Lower leg skin (tissue), 4 donors: ENCODE results near the gene RBPJL. TPM values are rescaled to one million over a fixed set of nuclear protein-coding genes. Genes with fewer than 3 reads are reported as not detected.

Experiments used
- DNase-seq, 2 donors: peaks; one replicate each; pipeline ENCODE4 v3.0.0-alpha.2; 2019; ENCODE audit warnings: low spot score in 2 of 2
- H3K4me3 ChIP-seq: fragments of 200-600 bp; sonication (generic); 2 replicates; pipeline ENCODE4 v1.5.1; 2017; ENCODE audit warnings: mild to moderate bottlenecking, low read depth; ENCODE audit not compliant: poor library complexity, severe bottlenecking
- CTCF ChIP-seq, 3 donors: fragments of 450-650 bp; IDR thresholded peaks; one replicate each; pipeline ENCODE4 v1.5.1; 2016; ENCODE audit warnings: antibody characterized with exemption in 3 of 3, mild to moderate bottlenecking in 3 of 3, moderate library complexity in 2 of 3
- POLR2A ChIP-seq, 2 donors: fragments of 450-650 bp; IDR thresholded peaks; one replicate each; pipeline ENCODE4 v1.6.1; 2016 to 2017; ENCODE audit warnings: antibody characterized with exemption in 2 of 2, mild to moderate bottlenecking in 1 of 2, moderate library complexity in 1 of 2
- WGBS, 2 donors: methylation state at CpG; one replicate each; pipeline ENCODE4 v1.1.5; 2018; 5-methylcytosine and 5-hydroxymethylcytosine counted together
- intact Hi-C: fragments of 100-400 bp; cut with DNase I; formaldehyde crosslinking; loops from one replicate; pipeline ENCODE4 v1.15.0; 2023; ENCODE audit warnings: low total_unique reads
- total RNA-seq, 4 donors: library from RNA; depleted of rRNA; stranded (reverse); fragments of >200 nt; gene quantifications; one replicate each; pipeline ENCODE4 v1.1.0, GENCODE V29; 2016

RBPJL gene
- total RNA-seq, 4 donors from 2014 or later = not detected

- H3K4me3 ChIP-seq = no peak overlapping the region
- intact Hi-C loops = no loop called here
- TF ChIP-seq CTCF (IDR thresholded peaks at IDR 0.05) (no peak), POLR2A (IDR thresholded peaks at IDR 0.05) (no peak)
- no peak for DNase-seq
- WGBS, 2 donors = 81 to 86% methylated on average over 46 of the region's 47 CpGs
These were observed 2.8 kb upstream of the RBPJL start for GRCh38 chr20:45303586-45304463.

GRCh38 chr20:45304464-45304999 is 2.1 kb upstream of the RBPJL start:
- intact Hi-C loops = no loop called here
- no peak for TF ChIP-seq POLR2A (IDR thresholded peaks at IDR 0.05)
- TF ChIP-seq CTCF (IDR thresholded peaks at IDR 0.05) = no peak
- DNase-seq = peak in 1 of 2 donors; percentile 67
- no peak overlapping the region for H3K4me3 ChIP-seq
- WGBS, 2 donors = 88 to 89% methylated on average over 43 of the region's 43 CpGs

GRCh38 chr20:45305262-45305661 is 1.4 kb upstream of the RBPJL start:
- DNase-seq = no peak
- intact Hi-C loops = no loop called here
- H3K4me3 ChIP-seq = no peak overlapping the region
- WGBS, 2 donors = 50 to 54% methylated on average over 4 of the region's 4 CpGs
- TF ChIP-seq POLR2A (IDR thresholded peaks at IDR 0.05) (no peak), CTCF (IDR thresholded peaks at IDR 0.05) (no peak)

- intact Hi-C loops = no loop called here
- no peak for TF ChIP-seq POLR2A (IDR thresholded peaks at IDR 0.05)
- no peak for TF ChIP-seq CTCF (IDR thresholded peaks at IDR 0.05)
- H3K4me3 ChIP-seq = no peak overlapping the region
- no peak for DNase-seq
- 37 to 44% methylated on average over 16 of the region's 16 CpGs for WGBS, 2 donors
These were observed 518 bp downstream of the RBPJL start for GRCh38 chr20:45307076-45307640.

GRCh38 chr20:45308117-45308778 is 1.6 kb downstream of the RBPJL start, which contains the start of gene MATN4:
TSS of gene MATN4 (minus strand) at chr20:45308299. CDS start at chr20:45305582, 2,717 bp downstream.
- WGBS, 2 donors = 5 to 26% methylated on average over 12 to 17 of the region's 20 CpGs
- H3K4me3 ChIP-seq = no peak within 1 kb of the TSS
- DNase-seq = no peak
- intact Hi-C loops = no loop called here
- TF ChIP-seq POLR2A (IDR thresholded peaks at IDR 0.05) = no peak

- 56 to 59% methylated on average over 3 of the region's 3 CpGs for WGBS, 2 donors
- H3K4me3 ChIP-seq = no peak overlapping the region
- intact Hi-C loops = no loop called here
- no peak for DNase-seq
- TF ChIP-seq CTCF (IDR thresholded peaks at IDR 0.05) (no peak), POLR2A (IDR thresholded peaks at IDR 0.05) (no peak)
These were observed 2.4 kb downstream of the RBPJL start for GRCh38 chr20:45309075-45309474.
